PC-9 (cell line): ENCODE results near the gene REC114. TPM values are rescaled to one million over a fixed set of nuclear protein-coding genes. Genes with fewer than 3 reads are reported as not detected.
"Not testable (repeated sequence)": the region's sequence is repeated elsewhere in the genome, so short reads cannot be mapped to it uniquely, and the experiment has no call there.

Source experiments
- BruUV-seq: library from RNA; stranded (reverse); fragments of 400-500 nt; replicated peaks from 2 replicates; lab custom pipeline; 2021; lab: Mats Ljungman, UMichigan
- CTCF ChIA-PET: fragments of 300-600 bp; sonication (Branson Sonifier 250); formaldehyde crosslinking; loops from one replicate; lab custom pipeline; 2022; ENCODE audit warnings: antibody characterized with exemption; lab: Charles Lee
- POLR2A ChIA-PET: fragments of 300-600 bp; sonication (Branson Sonifier 250); formaldehyde crosslinking; loops from one replicate; lab custom pipeline; 2022; ENCODE audit warnings: antibody characterized with exemption; ENCODE audit not compliant: unreplicated experiment; lab: Charles Lee
- DNase-seq, 2 experiments: peaks; one replicate each; pipeline versions ENCODE4 v3.0.0 to v3.0.0-alpha.2; 2015 to 2022; ENCODE audit warnings: mixed read lengths in 1 of 2
- H2AFZ ChIP-seq: fragments of 200-600 bp; sonication (generic); 2 replicates; pipeline ENCODE4 v1.8.1; 2017; ENCODE audit warnings: antibody characterized with exemption
- H3F3A ChIP-seq: fragments of 200-600 bp; sonication (generic); 2 replicates; pipeline ENCODE4 v1.8.1; 2017; ENCODE audit warnings: antibody characterized with exemption, mild to moderate bottlenecking, low read depth; ENCODE audit not compliant: insufficient read depth
- H3K27ac ChIP-seq: fragments of 200-600 bp; sonication (generic); 2 replicates; pipeline ENCODE4 v1.6.1; 2016; ENCODE audit warnings: mixed run types
- H3K27me3 ChIP-seq: fragments of 200-600 bp; sonication (generic); 2 replicates; pipeline ENCODE4 v1.6.1; 2016; ENCODE audit warnings: low read depth, mixed run types; ENCODE audit not compliant: insufficient read depth
- H3K36me3 ChIP-seq: fragments of 200-600 bp; sonication (generic); 2 replicates; pipeline ENCODE4 v1.6.1; 2016; ENCODE audit warnings: low read depth, mixed run types
- H3K4me1 ChIP-seq: fragments of 200-600 bp; sonication (generic); replicated peaks from 2 replicates; pipeline ENCODE4 v1.6.1; 2016; ENCODE audit warnings: mixed run types; ENCODE audit not compliant: insufficient read depth
- H3K4me2 ChIP-seq: fragments of 200-600 bp; sonication (generic); 2 replicates; pipeline ENCODE4 v1.6.1; 2017; ENCODE audit warnings: mixed run types
- H3K4me3 ChIP-seq: fragments of 200-600 bp; sonication (generic); 2 replicates; pipeline ENCODE4 v1.6.1; 2016; ENCODE audit warnings: mixed run types
- H3K79me2 ChIP-seq: fragments of 200-600 bp; sonication (generic); 2 replicates; pipeline ENCODE4 v1.6.1; 2017; ENCODE audit warnings: low read depth, mixed run types
- H3K9me2 ChIP-seq: fragments of 200-600 bp; sonication (generic); 2 replicates; pipeline ENCODE4 v1.8.1; 2017; ENCODE audit warnings: mild to moderate bottlenecking; ENCODE audit not compliant: insufficient read depth
- H3K9me3 ChIP-seq: fragments of 200-600 bp; sonication (generic); 2 replicates; pipeline ENCODE4 v1.8.1; 2016; ENCODE audit warnings: low read depth; ENCODE audit not compliant: insufficient read depth
- H4K20me1 ChIP-seq: fragments of 200-600 bp; sonication (generic); 2 replicates; pipeline ENCODE4 v1.8.1; 2017; ENCODE audit not compliant: insufficient read depth
- EZH2 ChIP-seq: fragments of 200-600 bp; sonication (generic); IDR thresholded peaks from 2 replicates; pipeline ENCODE4 v1.8.0; 2017; ENCODE audit warnings: antibody characterized with exemption, low read depth
- intact Hi-C: fragments of 100-400 bp; cut with micrococcal nuclease; formaldehyde crosslinking; loops from one replicate; pipeline ENCODE4 v1.10.0; 2022; ENCODE audit not compliant: unreplicated experiment
- total RNA-seq: library from RNA; stranded (reverse); gene quantifications from 2 replicates; pipeline ENCODE4 v1.2.3, GENCODE V29; 2021
- TF ChIP-seq, protein P1 (sequence below): fragments of 200-600 bp; sonication (generic); conservative IDR thresholded peaks from 2 replicates; pipeline ENCODE4 v1.6.1; 2017; ENCODE audit warnings: mixed run types, antibody characterized with exemption, mild to moderate bottlenecking, moderate library complexity

REC114 gene
- total RNA-seq, 1 experiment from 2014 or later = not detected

DNA sequence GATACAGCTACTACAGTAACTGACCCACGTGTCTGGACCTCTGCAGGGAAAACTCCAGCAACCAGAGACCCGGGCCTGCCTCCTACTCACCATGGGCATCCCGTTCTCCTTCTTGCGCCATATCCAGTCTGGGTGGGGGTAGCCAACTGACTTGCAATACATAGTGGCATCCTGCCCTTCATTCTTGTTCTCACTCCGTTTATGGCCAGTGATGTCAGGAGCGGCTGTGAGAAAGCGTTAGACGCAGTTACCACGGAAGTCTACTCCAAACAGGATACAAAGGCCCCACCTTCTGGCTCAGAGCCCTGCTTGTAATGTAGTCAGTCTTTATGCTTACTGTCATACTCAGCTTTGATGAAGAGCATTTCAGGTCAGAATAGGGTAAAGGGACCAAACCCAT is 130.6 kb downstream of the REC114 start:
- no peak overlapping the region for H3K27ac ChIP-seq
- CTCF ChIA-PET = no interaction called here
- H3K9me2 ChIP-seq = no peaks in the 10 kb centered on the region
- H4K20me1 ChIP-seq = no peaks in the 10 kb centered on the region; the same call in 1 of the 2 replicates
- H3K79me2 ChIP-seq = no peaks in the 10 kb centered on the region
- no peak for DNase-seq
- POLR2A ChIA-PET = no interaction called here
- intact Hi-C loops = no loop called here
- no TSS peak for BruUV-seq
- H2AFZ ChIP-seq = no peak overlapping the region
- no peaks in the 10 kb centered on the region for H3K27me3 ChIP-seq
- no peaks in the 10 kb centered on the region for H3K9me3 ChIP-seq
- no peaks in the 10 kb centered on the region for H3F3A ChIP-seq
- H3K36me3 ChIP-seq = peaks cover 31% of the 10 kb centered on the region
- no peak overlapping the region for H3K4me3 ChIP-seq
- H3K4me1 ChIP-seq = no peaks in the 10 kb centered on the region
- H3K4me2 ChIP-seq = no peak overlapping the region
- TF ChIP-seq EZH2 = no peak
- TF ChIP-seq, protein P1, sequence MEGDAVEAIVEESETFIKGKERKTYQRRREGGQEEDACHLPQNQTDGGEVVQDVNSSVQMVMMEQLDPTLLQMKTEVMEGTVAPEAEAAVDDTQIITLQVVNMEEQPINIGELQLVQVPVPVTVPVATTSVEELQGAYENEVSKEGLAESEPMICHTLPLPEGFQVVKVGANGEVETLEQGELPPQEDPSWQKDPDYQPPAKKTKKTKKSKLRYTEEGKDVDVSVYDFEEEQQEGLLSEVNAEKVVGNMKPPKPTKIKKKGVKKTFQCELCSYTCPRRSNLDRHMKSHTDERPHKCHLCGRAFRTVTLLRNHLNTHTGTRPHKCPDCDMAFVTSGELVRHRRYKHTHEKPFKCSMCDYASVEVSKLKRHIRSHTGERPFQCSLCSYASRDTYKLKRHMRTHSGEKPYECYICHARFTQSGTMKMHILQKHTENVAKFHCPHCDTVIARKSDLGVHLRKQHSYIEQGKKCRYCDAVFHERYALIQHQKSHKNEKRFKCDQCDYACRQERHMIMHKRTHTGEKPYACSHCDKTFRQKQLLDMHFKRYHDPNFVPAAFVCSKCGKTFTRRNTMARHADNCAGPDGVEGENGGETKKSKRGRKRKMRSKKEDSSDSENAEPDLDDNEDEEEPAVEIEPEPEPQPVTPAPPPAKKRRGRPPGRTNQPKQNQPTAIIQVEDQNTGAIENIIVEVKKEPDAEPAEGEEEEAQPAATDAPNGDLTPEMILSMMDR = no peak

DNA sequence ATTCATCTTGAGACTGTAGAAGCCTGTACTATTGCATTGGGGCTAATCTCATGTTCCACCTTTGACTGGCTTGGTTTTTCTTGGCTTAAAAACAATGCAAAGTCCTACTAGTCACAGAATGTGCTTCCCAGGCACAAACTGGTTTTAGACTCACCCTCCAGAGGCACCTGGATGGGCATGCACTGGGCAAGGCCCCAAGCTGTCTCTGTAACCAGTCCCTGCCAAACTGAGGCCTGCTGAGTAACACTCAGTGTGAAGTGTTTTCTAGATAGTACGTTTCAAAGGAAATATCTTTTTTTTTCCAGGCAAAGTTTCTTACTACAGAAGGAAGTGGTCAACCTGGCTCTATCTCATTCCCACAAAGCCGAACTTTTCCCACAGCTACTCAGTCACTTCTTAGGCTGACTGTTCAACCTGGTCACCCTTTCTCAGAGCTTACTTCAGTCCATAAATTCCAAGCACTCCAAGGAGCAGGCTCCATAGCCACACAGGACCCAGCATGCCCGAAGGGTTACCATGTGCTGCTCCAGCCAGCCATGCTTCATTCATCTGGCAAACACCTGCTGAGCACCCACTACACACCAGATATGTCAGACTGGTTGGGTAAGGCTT is 132.8 kb downstream of the REC114 start:
- H3K4me2 ChIP-seq = no peak overlapping the region

DNA sequence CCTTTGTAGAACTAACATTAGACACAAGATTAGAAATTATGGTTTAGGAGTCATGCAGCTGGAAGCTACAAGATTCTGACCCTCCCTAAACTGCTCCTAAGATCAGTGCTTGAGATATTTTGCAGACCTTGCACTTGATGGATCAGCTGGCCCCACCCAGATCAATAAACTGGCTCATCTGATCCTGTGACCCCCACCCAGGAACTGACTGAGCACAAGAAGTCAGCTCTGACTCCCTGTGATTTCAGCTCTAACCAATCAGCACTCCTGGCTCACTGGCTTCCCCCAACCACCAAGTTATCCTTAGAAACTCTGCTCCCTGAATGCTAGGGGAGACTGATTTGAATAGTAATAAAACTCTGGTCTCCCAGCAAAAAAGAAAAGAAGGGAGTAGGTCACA is 134.6 kb downstream of the REC114 start:
- POLR2A ChIA-PET, intact Hi-C loops, H4K20me1 ChIP-seq, H3K9me3 ChIP-seq, H3K79me2 ChIP-seq, H3K27me3 ChIP-seq, H3K27ac ChIP-seq, BruUV-seq, H3F3A ChIP-seq, CTCF ChIA-PET, H3K9me2 ChIP-seq, H2AFZ ChIP-seq, H3K4me1 ChIP-seq, H3K4me2 ChIP-seq, DNase-seq, H3K4me3 ChIP-seq: not testable (repeated sequence)
- peaks cover 14% of the 10 kb centered on the region for H3K36me3 ChIP-seq

More for the DNA sequence above, 132.8 kb downstream of the REC114 start:
- H3K4me3 ChIP-seq = no peak overlapping the region
- intact Hi-C loops = no loop called here
- no peaks in the 10 kb centered on the region for H3K9me3 ChIP-seq
- H3K79me2 ChIP-seq = no peaks in the 10 kb centered on the region
- no peak for DNase-seq
- H3K27ac ChIP-seq = no peak overlapping the region
- H2AFZ ChIP-seq = no peak overlapping the region
- H3K4me1 ChIP-seq = no peaks in the 10 kb centered on the region
- H4K20me1 ChIP-seq = no peaks in the 10 kb centered on the region; the same call in 1 of the 2 replicates
- H3K27me3 ChIP-seq = no peaks in the 10 kb centered on the region
- H3K36me3 ChIP-seq = peaks cover 17% of the 10 kb centered on the region
- ChIA-PET POLR2A (no interaction called here), CTCF (no interaction called here)
- H3F3A ChIP-seq = no peaks in the 10 kb centered on the region
- TF ChIP-seq, protein P1 = no peak
- no peak for TF ChIP-seq EZH2
- no TSS peak for BruUV-seq
- no peaks in the 10 kb centered on the region for H3K9me2 ChIP-seq

DNA sequence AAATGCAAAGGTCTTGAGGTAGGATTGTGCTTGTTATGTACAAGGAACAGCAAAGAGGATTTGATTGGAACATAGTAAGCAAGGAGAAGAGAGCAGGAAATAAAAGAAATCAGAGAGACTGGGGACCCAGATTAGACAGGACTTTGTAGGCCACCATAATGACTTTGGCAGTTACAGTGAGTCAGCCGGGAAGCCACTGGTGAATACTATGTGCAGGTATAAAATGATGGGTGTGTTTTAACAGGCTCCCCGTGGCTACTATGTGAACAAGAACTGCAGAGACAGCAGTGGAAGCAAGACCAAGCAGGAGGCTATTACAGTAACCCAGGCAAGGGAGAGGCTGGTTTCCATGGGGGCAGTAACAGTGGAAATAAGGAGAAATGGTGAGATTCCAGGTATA is 135.1 kb downstream of the REC114 start:
- BruUV-seq = no TSS peak
- Histone ChIP-seq H3K4me3 (no peak overlapping the region), H3K27ac (no peak overlapping the region), H3K36me3 (peaks cover 12% of the 10 kb centered on the region), H3K4me1 (no peaks in the 10 kb centered on the region), H3K4me2 (no peak overlapping the region), H3K27me3 (no peaks in the 10 kb centered on the region), H3F3A (no peaks in the 10 kb centered on the region), H2AFZ (no peak overlapping the region), H3K9me3 (no peaks in the 10 kb centered on the region), H4K20me1 (no peaks in the 10 kb centered on the region; the same call in 1 of the 2 replicates), H3K79me2 (no peaks in the 10 kb centered on the region), H3K9me2 (no peaks in the 10 kb centered on the region)
- DNase-seq = no peak
- TF ChIP-seq, protein P1 = no peak
- TF ChIP-seq EZH2 = no peak
- POLR2A ChIA-PET = no interaction called here
- CTCF ChIA-PET = no interaction called here
- intact Hi-C loops = no loop called here
